Inflammatory macrophage treated with lipopolysaccharide for 4 hours (primary cell): ENCODE data around the gene ZNF804B.

Experiments used
- DNase-seq: peaks from one replicate; pipeline ENCODE4 v3.0.0-alpha.2; 2020

ZNF804B gene

DNA sequence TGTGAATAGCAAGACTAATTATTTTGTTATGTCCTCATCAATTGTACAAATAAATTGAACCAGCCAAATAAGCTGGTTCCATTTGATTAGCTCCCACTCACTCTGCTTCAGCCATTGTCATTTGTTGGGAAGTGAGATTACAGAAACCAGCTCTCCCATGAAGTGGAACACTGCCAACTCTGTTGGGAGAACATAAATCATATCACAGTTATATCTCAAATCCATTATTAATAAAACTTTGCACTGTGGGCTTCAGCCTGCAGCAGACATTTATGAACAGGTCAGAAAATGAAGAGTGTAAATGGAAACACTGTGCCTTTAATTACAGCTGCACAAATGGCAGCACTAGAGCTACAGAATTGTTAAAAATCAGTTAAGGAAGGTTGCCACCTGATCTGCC is 82.7 kb downstream of the ZNF804B start:
- no peak for DNase-seq

DNA sequence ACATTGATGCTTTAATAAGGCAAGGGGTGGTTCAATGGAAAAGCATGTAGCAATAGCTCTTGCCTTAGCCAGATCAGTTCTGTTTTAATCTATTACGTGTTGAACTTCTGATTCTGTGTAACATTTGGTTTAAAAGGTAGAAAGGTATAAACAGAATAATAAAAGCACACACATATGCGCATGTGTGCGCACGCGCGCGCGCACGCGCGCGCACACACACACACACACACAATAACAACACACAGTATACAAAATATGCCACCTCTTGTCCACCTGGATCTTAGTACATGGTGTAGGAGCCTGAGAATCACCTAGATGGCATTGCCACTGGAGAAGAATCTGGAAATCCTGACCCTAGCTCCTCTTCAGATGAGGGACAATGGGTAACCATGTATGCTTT is 85.6 kb downstream of the ZNF804B start:
- no peak for DNase-seq

DNA sequence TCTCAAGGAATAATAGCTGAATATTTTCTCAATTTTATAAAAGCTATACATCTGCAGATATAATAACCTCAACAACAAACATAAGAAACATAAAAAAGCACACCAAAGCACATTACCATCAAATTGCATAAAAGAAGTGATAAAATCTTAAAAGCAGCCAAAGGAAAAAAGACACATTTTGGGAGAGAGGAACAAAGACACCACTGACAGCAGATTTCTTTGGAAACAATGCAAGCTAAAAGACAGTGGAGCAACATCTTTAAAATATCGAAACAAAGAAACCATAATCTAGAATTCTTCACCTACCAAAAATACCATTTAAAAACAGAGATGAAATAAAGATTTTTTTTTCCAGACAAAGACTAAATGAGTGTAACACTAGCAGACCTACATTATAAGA is 91.7 kb downstream of the ZNF804B start:
- DNase-seq: no peak

DNA sequence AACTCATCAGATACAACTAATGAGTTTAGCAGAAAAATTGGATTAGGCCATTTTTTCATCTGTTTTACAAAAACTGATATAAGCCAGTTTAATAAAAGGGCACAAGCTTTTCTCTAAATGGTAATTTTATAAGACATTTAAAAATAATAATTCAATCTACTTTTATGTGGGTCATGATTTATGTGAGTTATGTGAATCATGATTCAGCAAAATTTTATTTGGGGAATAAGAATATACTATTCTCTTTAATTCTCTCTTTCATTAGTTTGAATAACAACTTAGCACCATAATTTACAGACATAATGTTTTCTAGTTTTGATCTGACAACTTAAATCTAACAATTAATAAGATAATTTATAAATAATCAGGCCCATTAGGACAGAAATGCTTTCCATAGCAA is 99.8 kb downstream of the ZNF804B start:
- DNase-seq: no peak

DNA sequence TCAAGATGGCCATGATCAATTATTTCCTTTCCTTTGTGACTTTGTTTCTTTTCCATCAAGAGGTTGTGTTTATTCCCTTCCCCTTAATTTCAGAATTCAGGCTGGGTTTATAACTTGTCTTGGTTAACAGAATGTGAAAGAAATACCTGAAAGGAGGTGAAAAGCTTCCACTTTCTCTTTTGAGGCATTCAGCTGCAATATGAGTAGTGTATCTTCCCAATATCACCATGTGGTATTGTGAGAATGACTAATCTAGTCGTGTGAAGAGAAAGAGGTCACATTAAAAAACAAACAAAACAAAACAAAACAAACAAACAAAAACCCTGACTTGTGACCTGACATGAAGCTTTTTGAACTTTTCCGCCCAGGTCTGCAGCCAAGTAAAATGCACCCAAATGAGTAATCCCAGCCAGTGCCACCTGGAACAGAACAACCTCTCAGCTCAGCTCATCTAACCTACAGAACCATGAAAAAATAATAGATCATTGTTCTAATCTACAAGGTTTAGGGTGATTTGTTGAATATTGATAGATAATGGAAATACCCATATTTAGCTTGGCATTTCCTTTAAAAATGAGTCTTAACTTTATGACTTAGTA is 106.9 kb downstream of the ZNF804B start:
- DNase-seq: no peak

- DNase-seq: no peak
Measured at GRCh38 chr7:88867158-88867557, 107.7 kb downstream of the ZNF804B start.

GRCh38 chr7:88868456-88868855 is 109.0 kb downstream of the ZNF804B start:
- no peak for DNase-seq

- no peak for DNase-seq
Measured at GRCh38 chr7:88881136-88881535, 121.6 kb downstream of the ZNF804B start.

GRCh38 chr7:88885131-88885530 is 125.6 kb downstream of the ZNF804B start:
- no peak for DNase-seq

- no peak for DNase-seq
Measured at GRCh38 chr7:88888684-88889083, 129.2 kb downstream of the ZNF804B start.

DNA sequence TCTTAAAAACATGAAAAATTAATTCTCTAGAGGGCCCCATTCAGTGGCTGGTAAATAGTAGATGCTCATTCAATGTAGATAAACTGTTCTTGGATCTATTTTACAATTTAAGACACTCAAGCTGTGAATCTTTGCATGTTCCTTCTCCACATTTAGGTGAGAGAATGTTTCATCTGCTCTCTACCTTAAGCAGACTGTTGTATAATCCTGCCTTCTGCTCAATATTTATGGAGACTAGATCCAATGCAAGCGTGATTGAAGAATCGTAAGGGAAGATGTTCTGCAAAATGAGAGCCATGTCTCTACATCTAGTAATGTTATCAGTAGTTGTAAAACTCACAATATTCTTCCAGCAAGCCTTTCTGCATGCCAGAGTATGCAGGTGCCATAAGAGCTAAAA is 151.0 kb downstream of the ZNF804B start:
- no peak for DNase-seq

GRCh38 chr7:88912852-88913251 is 153.4 kb downstream of the ZNF804B start:
- no peak for DNase-seq

GRCh38 chr7:88915615-88916014 is 156.1 kb downstream of the ZNF804B start:
- no peak for DNase-seq

DNA sequence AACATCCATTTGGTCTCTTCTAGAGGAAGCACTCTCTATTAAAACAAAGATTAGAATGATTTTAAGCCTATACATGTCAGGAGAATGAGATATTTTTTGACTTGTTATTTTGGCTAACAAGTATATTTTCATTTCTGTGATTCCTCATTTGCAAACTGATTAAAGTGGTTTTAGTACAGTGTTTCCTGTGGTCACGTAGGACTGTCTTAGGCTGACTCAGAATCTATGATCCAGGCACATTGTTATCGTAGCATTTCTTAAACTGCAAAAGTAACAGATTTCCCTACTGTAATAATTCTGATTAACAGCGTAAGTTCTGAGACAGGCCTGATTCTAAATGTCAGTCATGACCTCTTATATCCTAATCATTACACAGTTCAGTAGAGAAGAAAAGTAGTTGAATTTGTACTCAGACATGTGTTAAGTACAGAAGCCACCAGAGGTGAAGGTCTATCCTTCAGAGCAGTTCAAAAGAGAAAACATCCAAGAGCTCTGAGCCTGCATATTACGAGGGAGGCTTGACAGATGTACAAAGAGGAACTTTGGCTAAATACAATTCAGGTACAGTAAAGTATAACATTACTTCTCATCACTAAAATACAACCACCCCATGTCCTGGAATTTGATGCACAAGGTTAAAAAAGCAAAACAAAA is 160.1 kb downstream of the ZNF804B start:
- no peak for DNase-seq

GRCh38 chr7:88922944-88923343 is 163.4 kb downstream of the ZNF804B start:
- no peak for DNase-seq

DNA sequence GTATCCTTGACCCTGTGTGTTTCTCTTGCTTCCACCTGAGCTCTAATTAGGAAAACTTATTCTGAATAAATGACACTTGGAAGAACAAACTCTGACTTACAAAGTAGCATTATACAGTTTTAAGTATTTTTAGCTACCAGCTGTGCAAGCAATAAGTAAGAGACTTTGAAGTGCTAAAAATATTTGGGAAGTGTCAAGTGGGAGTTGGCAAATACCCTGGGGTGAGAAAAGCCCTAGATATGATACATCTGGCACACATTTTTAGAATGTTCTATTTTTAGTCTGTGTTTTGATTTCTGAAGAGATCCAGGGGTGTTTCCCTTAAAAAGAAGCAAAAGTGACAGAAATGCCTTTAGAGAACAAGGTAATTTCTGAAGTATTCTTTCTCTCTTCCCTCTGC is 168.8 kb downstream of the ZNF804B start:
- no peak for DNase-seq

DNA sequence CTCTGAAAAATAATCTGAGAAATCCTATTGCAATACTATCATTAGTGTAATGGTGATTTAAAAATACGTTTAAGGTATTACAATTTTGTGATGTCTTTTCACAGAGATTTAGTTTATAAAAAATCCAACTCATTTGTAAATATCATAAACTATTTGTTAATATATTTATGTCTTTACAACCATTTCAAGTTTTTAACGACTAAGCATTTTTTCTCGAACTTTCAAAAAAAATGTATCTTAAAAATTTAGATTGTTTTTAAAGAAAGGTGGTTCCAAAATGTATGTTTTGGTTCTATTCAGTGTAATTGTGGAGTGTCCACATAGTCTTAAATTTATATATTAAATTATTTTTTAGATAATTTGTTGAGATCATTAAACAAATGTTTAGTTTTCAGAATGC is 170.2 kb downstream of the ZNF804B start:
- no peak for DNase-seq

GRCh38 chr7:88933285-88933684 is 173.8 kb downstream of the ZNF804B start:
- DNase-seq: no peak

- DNase-seq: no peak
Measured at GRCh38 chr7:88942815-88943501, 183.5 kb downstream of the ZNF804B start.

DNA sequence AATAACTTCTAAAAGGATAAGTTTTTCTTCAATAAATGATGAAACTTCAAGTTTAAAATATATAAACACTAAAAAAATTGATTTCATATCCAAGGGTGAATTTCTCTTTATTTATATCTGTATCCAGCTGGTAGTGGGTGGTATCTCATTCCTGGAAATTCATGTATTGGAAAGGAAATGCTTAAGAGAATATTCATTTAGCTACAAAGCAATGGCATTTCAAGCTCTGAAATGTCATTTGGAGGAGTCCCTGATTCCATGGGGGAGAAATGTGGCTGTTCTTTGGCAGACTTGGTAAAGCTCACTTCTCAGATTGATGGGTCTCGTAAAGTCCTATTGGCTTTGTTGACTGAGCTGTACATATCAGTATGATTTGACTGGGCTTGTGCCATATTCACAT is 192.3 kb downstream of the ZNF804B start:
- DNase-seq: no peak

DNA sequence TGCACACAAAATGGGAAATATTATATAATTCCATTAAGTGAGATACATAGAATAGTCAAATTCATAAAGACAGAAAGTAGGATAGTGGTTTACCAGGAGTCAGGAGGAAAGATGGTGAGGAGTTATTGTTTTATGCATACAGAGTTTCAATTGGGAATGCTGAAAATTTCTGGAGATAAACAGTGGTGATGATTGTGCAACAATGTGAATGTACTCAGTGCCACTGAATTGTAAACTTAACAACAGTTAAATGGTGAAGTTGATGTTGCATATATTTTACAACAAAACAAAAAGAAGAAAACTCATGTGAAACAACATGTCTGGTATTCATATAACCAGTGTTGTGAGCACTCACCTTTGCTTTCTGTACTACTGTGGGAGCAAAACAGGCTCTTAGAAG is 204.9 kb downstream of the ZNF804B start:
- no peak for DNase-seq

DNA sequence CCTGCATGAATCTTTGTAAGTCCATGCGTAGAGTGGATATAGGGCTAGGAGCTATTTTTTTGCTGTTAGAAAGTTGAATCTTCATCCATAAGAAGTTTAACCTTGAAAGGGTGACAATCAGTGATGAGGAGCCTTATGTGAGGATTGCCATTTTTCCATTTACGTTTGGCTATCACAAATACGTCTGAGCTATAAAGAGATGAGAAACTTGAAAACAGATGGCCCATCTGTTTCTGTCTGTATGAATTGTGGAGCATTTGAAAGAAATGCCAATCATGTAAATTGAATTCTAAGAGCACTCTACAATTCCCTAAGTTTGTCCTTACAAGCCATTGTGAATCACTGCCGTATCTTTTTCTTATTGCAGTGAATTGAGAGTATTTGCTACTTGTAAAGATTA is 205.9 kb downstream of the ZNF804B start:
- DNase-seq: no peak

DNA sequence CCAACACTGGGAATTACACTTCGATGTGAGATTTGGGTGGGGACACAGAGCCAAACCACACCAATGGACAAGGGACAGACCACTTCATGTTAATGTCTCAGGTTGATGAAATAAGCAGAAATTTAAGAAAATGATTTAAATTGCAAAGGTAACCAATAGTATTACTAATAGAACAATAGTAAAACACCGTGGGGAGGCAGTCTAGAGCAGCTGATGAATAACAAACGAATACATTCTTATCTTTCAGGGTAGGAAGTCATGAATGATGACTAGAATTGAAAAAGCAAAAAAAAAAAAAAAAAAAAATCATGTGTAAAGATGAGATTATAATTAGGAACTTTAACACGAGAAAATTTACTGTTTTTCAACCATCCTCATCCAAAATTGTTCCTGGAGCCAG is 207.9 kb downstream of the ZNF804B start:
- no peak for DNase-seq

DNA sequence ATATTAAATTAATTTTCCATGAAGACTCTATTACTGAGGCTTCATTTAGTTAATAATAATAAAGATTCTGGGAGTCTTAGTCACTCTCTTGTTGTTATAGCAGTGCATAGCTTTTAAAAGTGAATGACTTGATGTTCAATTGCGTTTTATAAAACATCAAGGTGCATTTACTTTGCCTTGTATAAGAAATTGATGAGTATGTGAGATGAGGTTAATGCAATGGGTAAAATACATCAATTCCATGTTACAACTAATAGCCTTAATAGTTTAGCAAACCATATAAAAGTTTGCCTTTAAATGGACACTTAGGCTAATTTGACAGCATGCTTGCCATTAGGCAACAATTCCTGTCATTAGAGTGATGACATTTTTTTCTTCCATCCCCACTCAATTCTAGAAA is 209.7 kb downstream of the ZNF804B start:
- no peak for DNase-seq

GRCh38 chr7:88985295-88985694 is 225.8 kb downstream of the ZNF804B start:
- no peak for DNase-seq
